CMK (cell line): ENCODE data around the gene FRRS1.

Experiments used
- DNase-seq: peaks from one replicate; pipeline ENCODE4 v3.0.0-alpha.2; 2010; ENCODE audit warnings: low read depth

Gene FRRS1

GRCh38 chr1:99728494-99729235 lies 37.8 kb downstream of the FRRS1 start:
- peak; percentile 24 for DNase-seq

GRCh38 chr1:99727575-99728185 lies 38.8 kb downstream of the FRRS1 start:
- DNase-seq = no peak

DNA sequence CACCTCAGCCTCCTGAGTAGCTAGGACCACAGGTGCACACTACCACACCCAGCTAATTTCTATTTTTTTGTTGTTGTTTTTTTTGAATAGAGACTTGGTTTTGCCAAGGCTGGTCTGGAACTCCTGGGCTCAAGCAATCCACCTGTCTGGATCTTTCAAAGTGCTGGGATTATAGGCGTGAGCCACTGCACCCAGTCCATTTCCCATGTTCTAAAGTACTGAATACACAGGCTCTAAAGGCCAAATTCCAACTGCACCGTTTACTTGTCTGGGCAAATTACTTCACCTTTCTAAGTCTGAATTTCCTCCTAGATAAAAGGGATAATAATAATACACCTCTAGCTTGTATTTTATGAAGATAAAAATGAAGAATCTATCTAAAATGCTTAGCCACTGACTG lies 39.6 kb downstream of the FRRS1 start:
- DNase-seq = no peak

- DNase-seq = no peak
Observed at GRCh38 chr1:99726407-99726806, 40.0 kb downstream of the FRRS1 start.

DNA sequence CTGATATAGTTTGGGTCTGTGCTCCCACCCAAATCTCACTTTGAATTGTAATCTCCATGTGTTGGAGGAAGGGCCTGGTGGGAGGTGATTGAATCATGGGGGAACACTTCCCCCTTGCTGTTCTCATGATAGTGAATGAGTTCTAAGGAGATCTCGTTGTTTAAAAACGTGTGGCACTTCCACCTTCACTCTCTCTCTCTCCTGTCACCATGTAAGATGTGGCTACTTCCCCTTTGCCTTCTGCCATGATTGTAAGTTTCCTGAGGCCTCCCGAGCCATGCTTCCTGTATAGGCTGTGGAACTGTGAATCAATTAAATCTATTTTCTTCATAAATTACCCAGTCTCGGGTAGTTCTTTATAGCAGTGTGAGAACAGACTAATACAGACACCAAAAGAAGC lies 40.4 kb downstream of the FRRS1 start:
- DNase-seq = peak; percentile 40

GRCh38 chr1:99723251-99723650 lies 43.2 kb downstream of the FRRS1 start:
- DNase-seq = no peak

- no peak for DNase-seq
Observed at GRCh38 chr1:99717005-99717404, 49.4 kb downstream of the FRRS1 start.

GRCh38 chr1:99713006-99713405 lies 53.4 kb downstream of the FRRS1 start:
- DNase-seq = no peak

DNA sequence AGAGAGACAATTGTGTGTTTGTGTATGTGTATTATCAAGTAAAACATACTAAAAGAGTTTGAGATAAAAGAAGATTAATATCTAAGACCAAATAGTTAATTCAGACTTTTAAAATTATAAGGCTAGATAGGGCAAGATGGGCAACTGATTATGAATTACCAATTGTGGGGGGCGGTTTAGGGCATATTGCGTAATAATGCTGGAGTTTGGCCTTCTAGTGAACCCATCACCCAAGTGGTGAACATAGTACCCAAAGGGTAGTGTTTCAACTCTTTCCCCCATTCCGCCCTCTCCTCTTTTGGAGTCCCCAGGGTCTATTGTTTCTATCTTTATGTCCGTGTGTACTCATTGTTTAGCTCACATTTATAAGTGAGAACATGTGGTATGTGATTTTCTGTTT lies 55.4 kb downstream of the FRRS1 start:
- DNase-seq = no peak

- no peak for DNase-seq
Observed at GRCh38 chr1:99707535-99708142, 58.8 kb downstream of the FRRS1 start.

DNA sequence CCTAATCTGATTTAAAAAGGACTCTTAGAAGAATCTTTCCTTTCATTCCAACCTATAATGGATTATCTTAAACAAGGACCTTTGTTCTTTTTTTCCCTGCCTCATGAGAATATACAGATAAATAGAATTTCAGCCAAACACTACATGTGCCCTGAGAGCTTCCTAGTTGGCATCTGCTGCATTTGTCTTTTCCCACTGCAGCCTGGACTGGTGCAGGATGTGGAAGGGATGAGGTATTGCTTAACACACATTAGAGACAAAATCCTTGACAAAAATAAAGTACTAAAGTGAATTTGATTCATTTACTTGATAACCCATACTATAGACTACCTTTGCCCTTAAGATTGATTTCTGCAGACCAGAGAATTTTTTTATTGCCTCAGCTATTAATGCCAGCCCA lies 61.0 kb downstream of the FRRS1 start:
- no peak for DNase-seq

GRCh38 chr1:99704356-99704816 lies 62.0 kb downstream of the FRRS1 start:
- DNase-seq = peak; percentile 60

GRCh38 chr1:99702221-99702620 lies 64.2 kb downstream of the FRRS1 start:
- no peak for DNase-seq

DNA sequence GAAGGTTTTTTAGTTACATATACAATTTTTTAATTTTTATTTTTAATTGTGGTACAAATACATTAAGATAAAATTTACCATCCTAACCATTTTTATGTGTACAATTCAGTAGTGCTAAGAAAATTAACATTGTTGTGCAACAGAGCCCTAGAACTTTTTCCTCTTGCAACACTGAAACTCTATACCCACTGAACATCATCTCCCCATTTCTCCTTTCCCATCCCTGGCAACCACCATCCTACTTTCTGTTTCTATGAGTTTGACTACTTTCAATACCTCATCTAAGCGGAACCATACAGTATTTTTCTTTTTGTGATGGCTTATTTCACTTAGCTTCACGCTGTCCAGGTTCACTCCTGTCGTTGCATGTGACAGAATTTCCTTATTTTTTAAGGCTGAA lies 66.4 kb downstream of the FRRS1 start:
- no peak for DNase-seq

DNA sequence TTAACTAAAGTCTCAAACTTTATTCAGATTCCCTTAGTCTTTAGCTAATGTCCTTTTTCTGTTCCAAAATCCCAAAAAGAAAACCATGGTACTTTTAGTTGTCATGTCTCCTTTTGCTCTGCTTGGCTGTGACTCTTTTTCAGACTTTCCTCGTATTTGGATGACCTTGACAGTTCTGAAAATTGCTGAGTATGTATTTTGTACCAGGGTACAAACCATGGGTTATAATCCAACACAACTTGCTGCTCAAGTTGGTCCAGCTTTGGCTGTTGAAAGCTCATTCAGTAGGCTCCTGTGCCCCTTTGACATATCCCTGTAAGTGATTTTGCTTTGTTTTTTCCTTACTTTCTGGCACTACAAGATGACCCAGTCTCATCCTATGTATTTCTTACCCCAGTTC lies 68.9 kb downstream of the FRRS1 start:
- no peak for DNase-seq

DNA sequence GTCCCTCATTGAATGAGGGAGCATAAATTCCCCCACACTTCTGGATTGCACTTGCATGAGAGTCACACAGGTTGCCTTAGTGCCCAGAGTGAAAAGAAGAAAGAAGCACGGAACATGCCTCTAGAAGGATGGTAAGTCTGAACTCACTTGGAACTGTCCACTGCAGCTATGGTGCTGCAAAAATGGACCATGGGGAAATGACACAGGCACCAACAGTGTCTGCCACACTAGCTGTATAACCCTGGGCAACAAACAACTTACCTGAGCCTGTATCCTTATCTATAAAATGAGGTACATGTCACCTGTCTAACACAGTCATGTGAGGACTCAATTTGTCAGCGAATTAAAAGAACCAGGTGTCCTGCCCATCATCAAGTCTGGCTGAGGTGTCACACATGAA lies 69.8 kb downstream of the FRRS1 start:
- DNase-seq = no peak

- no peak for DNase-seq
Observed at GRCh38 chr1:99691175-99691574, 75.3 kb downstream of the FRRS1 start.

DNA sequence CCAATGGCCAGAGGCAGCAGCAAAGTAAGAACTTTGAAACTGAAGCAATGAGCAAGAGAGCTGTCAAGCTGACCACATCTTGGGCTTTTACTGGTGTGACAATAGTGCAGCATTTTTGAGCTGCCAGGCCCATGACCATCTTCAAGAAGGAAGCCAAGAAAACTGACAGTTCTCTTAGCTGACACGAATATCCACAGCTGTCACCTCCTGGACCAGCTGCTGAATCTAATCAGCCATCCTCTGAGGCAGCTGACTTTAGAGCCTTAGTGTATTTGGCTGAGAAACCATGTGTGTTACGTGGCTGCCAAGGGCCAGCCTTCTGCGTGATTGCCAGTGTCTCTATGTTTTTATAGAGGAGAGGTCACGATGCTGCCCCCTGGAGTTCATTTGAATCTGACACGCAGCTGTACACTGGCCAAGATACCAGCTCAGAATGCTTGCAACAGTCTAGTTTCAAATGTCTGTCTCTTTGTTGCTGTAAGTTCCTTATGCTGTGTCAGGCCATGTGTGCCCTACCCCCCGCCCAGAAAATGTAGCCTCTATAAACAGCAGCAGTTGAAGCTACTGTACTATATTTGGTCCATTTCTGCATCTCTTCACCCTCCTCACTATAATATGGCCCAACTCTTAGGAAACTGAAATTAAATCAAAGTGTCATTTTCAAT lies 80.8 kb downstream of the FRRS1 start:
- no peak for DNase-seq

DNA sequence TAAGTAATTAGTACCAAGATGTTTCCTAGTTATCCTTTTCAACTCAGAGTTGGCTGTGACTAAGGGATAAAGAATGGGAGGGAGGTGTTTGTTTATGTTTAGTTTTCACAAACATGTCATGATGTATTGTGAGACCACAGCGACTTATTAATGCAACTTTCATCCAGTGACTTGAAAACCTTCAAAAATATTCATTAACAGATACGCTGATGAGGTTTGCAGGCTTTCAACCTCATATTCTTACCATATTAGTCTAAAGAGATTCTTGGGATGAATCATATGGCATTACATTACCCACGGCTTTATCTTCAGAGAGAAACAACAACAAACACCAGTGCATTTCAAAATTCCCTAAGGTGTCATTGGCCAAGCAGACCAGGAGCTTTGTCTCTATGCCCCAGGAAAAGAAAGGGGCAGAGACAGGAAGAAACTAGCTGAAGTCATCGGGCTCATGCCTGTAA lies 84.1 kb downstream of the FRRS1 start:
- no peak for DNase-seq

DNA sequence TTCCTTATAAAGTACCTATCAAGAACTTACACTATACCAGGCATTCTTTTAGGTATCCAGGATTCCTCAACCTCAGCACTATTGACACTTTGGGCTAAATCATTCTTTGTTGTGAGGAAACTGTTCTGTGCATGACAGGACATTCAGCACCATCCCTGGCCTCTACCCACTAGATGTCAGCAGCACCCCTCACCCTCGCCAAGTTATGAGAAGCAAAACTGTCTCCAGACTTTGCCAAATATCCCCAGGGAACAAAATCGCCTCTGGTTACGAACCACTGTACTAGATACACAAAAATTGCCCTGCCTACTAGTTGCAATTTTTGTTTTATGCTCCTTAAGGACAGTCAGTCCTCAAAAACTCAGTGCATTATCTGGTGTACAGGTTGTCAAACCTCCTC lies 84.9 kb downstream of the FRRS1 start:
- DNase-seq = no peak

DNA sequence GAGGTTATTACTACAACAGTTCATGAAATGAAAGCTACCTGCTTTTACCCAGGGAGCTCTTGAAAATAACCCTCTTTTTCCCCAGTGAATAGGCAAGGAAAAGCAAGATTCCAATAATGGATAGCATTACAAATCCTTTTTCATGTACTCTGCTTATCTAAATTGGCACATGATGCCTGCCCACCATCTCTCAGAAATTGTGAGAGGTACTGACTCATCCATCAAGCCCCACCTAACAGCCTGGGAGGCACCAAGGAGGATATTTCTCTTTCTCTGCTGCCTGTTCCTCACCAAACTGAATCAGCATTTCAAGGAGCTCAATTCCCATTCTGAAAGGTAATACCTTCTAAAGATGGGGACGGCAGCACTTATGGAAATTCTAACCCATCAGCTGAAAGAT lies 86.2 kb downstream of the FRRS1 start:
- DNase-seq = no peak

GRCh38 chr1:99677416-99677815 lies 89.0 kb downstream of the FRRS1 start:
- DNase-seq = no peak

- DNase-seq = no peak
Observed at GRCh38 chr1:99676876-99677275, 89.6 kb downstream of the FRRS1 start.
